ENCODE results near the gene BMERB1. TPM values are rescaled to one million over a fixed set of nuclear protein-coding genes. Genes with fewer than 3 reads are reported as not detected.

The BMERB1 gene
- total RNA-seq, 1 donor from 2014 or later, result 45.1 TPM

DNA sequence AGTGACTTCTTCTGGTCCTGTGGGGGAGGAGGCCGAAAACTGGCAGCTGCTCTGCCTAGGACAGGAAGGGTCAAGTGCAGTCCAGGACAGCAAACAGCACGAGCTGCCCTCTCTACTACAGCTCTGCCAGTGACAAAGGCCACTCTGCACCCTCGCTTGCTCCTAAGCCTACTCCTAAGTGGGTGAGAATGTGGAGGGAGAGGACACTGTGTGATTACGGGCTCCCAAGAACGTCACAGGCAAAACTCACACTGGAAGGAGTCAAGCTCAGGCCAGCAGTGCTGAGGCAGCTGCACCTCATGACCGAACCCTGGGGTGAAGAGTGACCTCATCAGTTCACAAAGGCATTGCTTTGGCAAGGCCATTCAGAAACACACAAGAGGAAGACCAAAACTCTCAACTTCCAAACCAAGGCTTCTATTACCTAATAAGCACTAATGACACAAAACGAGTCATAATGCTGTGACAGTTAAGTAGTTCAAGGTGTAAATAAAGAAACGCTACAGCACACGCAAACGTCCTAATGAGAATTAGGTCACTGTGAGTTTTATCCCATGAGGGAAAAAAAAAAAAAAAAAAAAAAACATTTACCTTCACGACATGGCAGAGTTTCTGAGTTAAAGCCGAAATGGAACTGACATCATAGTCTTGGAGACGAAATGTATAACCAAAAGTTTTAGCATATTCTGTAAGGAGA, 173.5 kb downstream of the BMERB1 start:
- Mint-ChIP-seq H3K4me1 (no peaks in the 10 kb centered on the region), H3K4me3 (no peak overlapping the region), H3K27ac (ENCODE audit: unreplicated experiment) (no peak overlapping the region), H3K27me3 (ENCODE audit: low read depth) (no peaks in the 10 kb centered on the region), H3K36me3 (ENCODE audit: low read depth) (peaks cover 30% of the 10 kb centered on the region), H3K9me3 (no peaks in the 10 kb centered on the region)
- DNase-seq (ENCODE audit: low read depth, low spot score), result no peak
- TF ChIP-seq, protein P1, sequence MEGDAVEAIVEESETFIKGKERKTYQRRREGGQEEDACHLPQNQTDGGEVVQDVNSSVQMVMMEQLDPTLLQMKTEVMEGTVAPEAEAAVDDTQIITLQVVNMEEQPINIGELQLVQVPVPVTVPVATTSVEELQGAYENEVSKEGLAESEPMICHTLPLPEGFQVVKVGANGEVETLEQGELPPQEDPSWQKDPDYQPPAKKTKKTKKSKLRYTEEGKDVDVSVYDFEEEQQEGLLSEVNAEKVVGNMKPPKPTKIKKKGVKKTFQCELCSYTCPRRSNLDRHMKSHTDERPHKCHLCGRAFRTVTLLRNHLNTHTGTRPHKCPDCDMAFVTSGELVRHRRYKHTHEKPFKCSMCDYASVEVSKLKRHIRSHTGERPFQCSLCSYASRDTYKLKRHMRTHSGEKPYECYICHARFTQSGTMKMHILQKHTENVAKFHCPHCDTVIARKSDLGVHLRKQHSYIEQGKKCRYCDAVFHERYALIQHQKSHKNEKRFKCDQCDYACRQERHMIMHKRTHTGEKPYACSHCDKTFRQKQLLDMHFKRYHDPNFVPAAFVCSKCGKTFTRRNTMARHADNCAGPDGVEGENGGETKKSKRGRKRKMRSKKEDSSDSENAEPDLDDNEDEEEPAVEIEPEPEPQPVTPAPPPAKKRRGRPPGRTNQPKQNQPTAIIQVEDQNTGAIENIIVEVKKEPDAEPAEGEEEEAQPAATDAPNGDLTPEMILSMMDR (conservative IDR thresholded peaks at IDR 0.05), result no peak

DNA sequence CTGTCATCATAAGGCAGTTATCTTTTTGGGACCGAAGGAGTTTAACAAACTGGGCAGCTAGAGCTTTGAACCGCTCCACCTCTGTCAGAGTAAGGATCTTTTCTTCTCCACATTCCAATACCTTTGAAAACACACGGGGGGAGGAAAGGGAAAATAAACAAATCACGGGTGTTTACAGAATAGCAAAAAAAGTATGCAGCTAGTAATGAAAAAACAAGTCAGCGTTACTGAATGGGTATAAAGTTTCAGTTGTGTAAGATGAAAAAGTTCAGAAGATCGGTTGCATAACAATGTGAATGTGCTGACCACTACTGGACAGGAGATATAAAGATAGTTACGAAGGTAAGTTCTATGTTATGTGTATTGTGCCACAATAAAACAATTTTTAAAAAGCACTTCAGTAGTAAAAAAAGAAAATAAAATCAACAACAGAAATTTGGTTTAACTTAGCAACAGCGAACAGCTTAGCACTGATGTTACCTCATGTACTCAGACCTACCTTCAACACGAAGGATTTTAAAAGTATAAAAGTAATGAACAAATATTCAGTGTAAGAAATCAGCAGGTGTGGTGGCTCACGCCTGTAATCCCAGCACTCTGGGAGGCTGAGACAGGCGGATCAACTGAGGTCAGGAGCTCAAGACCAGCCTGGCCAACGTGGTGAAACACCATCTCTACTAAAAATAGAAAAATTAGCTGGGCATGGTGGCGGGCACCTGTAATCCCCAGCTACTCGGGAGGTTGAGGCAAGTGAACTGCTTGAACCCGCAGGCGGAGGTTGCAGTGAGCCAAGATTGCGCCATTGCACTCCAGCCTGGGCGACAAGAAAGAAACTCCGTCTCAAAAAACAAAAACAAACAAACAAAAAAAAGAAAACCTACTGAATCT, 174.3 kb downstream of the BMERB1 start:
- Mint-ChIP-seq H3K36me3 (ENCODE audit: low read depth) (peaks cover 26% of the 10 kb centered on the region), H3K27me3 (ENCODE audit: low read depth) (no peaks in the 10 kb centered on the region), H3K27ac (ENCODE audit: unreplicated experiment) (no peak overlapping the region), H3K4me1 (no peaks in the 10 kb centered on the region), H3K9me3 (no peaks in the 10 kb centered on the region), H3K4me3 (no peak overlapping the region)
- no peak for DNase-seq (ENCODE audit: low read depth, low spot score)
- TF ChIP-seq, protein P1 (conservative IDR thresholded peaks at IDR 0.05), result no peak

DNA sequence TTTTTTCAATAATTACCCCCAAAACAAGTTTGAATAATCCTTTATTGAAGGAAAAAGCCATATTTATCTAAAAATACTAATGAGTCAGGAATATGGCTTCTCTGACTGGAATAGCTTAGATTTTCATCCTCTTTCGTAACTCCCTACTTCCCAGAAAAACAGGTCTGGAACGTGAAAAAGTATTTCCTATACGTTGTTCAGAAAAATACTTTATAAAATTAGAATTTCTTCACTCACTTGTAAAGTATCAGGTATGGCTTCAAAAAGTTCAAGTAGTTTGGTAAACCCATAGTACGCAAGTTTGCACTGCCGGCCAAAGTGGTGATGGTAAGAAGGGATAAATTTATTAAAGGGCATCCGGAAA, 174.9 kb downstream of the BMERB1 start:
- Mint-ChIP-seq H3K4me3 (no peak overlapping the region), H3K36me3 (ENCODE audit: low read depth) (peaks cover 22% of the 10 kb centered on the region), H3K27ac (ENCODE audit: unreplicated experiment) (no peak overlapping the region), H3K9me3 (no peaks in the 10 kb centered on the region), H3K27me3 (ENCODE audit: low read depth) (no peaks in the 10 kb centered on the region), H3K4me1 (no peaks in the 10 kb centered on the region)
- DNase-seq (ENCODE audit: low read depth, low spot score), result no peak
- TF ChIP-seq, protein P1 (conservative IDR thresholded peaks at IDR 0.05), result no peak

DNA sequence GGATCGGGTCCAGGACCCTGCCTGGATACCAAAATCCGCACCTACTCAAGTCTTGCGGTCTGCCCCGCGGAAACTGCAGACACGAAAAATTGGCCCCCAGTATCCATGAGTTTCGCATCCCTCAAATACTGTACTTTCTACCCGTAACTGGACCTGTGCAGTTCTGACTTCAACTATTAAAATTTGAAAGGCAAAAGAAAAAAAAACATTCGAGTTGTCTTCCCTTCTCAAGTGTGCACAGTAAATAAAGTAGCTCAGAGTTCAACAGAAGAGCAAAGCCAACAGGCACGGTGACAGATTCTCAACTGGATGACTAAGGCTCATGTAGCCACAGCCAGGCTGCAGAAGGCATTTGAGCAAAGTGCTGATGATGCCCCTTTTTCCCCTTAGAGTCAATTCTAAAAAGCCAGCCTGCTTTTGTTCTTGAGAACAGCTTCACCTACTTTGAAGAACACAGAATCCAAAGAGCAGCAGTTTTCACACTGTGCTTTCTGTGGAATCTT, 176.0 kb downstream of the BMERB1 start:
- Mint-ChIP-seq H3K4me3 (no peak overlapping the region), H3K4me1 (no peaks in the 10 kb centered on the region), H3K36me3 (ENCODE audit: low read depth) (peaks cover 22% of the 10 kb centered on the region), H3K27ac (ENCODE audit: unreplicated experiment) (no peak overlapping the region), H3K9me3 (no peaks in the 10 kb centered on the region), H3K27me3 (ENCODE audit: low read depth) (no peaks in the 10 kb centered on the region)
- no peak for DNase-seq (ENCODE audit: low read depth, low spot score)
- TF ChIP-seq, protein P1 (conservative IDR thresholded peaks at IDR 0.05), result no peak

DNA sequence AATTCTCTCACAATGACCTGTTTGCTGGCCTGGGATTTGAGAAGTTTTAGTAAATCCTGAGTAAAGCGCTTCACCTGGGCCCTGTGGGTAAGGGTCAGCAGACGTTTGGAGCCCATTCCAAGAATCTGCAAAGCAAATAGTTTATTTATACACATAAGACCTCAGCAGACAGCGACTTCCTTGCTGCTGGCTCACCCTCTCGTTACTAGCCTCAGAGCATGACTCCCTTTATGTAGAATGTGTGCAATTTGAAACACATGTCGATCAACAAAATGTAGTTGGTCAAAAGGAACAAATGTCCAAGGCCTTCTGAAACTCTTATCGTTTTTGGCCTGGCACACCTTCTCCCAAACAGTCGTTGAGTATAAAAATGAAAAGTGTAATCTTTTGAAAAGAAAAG, 177.2 kb downstream of the BMERB1 start:
- Mint-ChIP-seq H3K27me3 (ENCODE audit: low read depth) (no peaks in the 10 kb centered on the region), H3K4me3 (no peak overlapping the region), H3K9me3 (no peaks in the 10 kb centered on the region), H3K27ac (ENCODE audit: unreplicated experiment) (no peak overlapping the region), H3K36me3 (ENCODE audit: low read depth) (peaks cover 17% of the 10 kb centered on the region), H3K4me1 (no peaks in the 10 kb centered on the region)
- TF ChIP-seq, protein P1 (conservative IDR thresholded peaks at IDR 0.05), result no peak
- DNase-seq (ENCODE audit: low read depth, low spot score), result no peak

All from neural crest cell (in vitro differentiated cells).